ENCODE results near the gene METTL21C.

METTL21C gene

GRCh38 chr13:102694937-102695336, at the start of gene METTL21C:
Gene METTL21C, minus strand, starts transcription at chr13:102695044. Its CDS starts 546 bp downstream, at chr13:102694498.
- no peak for DNase-seq

- no peak for DNase-seq
These were observed 47.7 kb upstream of the METTL21C start for GRCh38 chr13:102742506-102742905.

GRCh38 chr13:102742101-102742500, 47.3 kb upstream of the METTL21C start:
- no peak for DNase-seq

GRCh38 chr13:102729560-102730270, 34.9 kb upstream of the METTL21C start:
- DNase-seq = no peak

- peak in 1 of 2 experiments; percentile 69 for DNase-seq
These were observed 31.6 kb upstream of the METTL21C start for GRCh38 chr13:102726430-102726829.

- peak; percentile 21 to 48 for DNase-seq
These were observed 30.1 kb upstream of the METTL21C start for GRCh38 chr13:102724923-102725322.

GRCh38 chr13:102721800-102722231, 27.0 kb upstream of the METTL21C start:
- no peak for DNase-seq

GRCh38 chr13:102718746-102719145, 23.9 kb upstream of the METTL21C start:
- DNase-seq = no peak

GRCh38 chr13:102715447-102715846, 20.6 kb upstream of the METTL21C start:
- no peak for DNase-seq

GRCh38 chr13:102710261-102710679, 15.4 kb upstream of the METTL21C start:
- no peak for DNase-seq

GRCh38 chr13:102709536-102709935, 14.7 kb upstream of the METTL21C start:
- DNase-seq = no peak

GRCh38 chr13:102708991-102709390, 14.1 kb upstream of the METTL21C start:
- no peak for DNase-seq

GRCh38 chr13:102708211-102708610, 13.4 kb upstream of the METTL21C start:
- no peak for DNase-seq

- DNase-seq = no peak
These were observed 12.6 kb upstream of the METTL21C start for GRCh38 chr13:102707467-102707866.

- no peak for DNase-seq
These were observed 9.6 kb upstream of the METTL21C start for GRCh38 chr13:102704238-102705058.

- DNase-seq = no peak
These were observed 8.8 kb upstream of the METTL21C start for GRCh38 chr13:102703726-102704035.

- DNase-seq = no peak
These were observed 8.3 kb upstream of the METTL21C start for GRCh38 chr13:102702965-102703725.

GRCh38 chr13:102701331-102701730, 6.5 kb upstream of the METTL21C start:
- no peak for DNase-seq

GRCh38 chr13:102700088-102701031, 5.5 kb upstream of the METTL21C start:
- no peak for DNase-seq

GRCh38 chr13:102699504-102699903, 4.7 kb upstream of the METTL21C start:
- peak; percentile 27 to 36 for DNase-seq

- DNase-seq = no peak
These were observed 3.8 kb upstream of the METTL21C start for GRCh38 chr13:102698649-102698980.

- no peak for DNase-seq
These were observed 3.2 kb upstream of the METTL21C start for GRCh38 chr13:102697929-102698648.

All from NCI-H524 (cell line).